SU-DHL-6 (cell line): ENCODE measurements around the gene ARHGAP8.

ENCODE experiments used
- H2AFZ ChIP-seq: fragments of 200-600 bp; sonication (generic); 2 replicates; pipeline ENCODE4 v1.6.1; 2014; ENCODE audit warnings: low read depth, mild to moderate bottlenecking, moderate library complexity, mixed read lengths, antibody characterized with exemption, low read length; ENCODE audit not compliant: severe bottlenecking
- H3F3A ChIP-seq: fragments of 200-600 bp; shearing (Covaris generic); 2 replicates; pipeline ENCODE4 v1.6.0; 2016; ENCODE audit warnings: antibody characterized with exemption, mild to moderate bottlenecking; ENCODE audit not compliant: insufficient read depth
- H3K27ac ChIP-seq: fragments of 200-600 bp; sonication (generic); 2 replicates; pipeline ENCODE4 v1.5.1; 2016; ENCODE audit warnings: low read depth, mild to moderate bottlenecking, low read length, moderate library complexity, mixed read lengths
- H3K27me3 ChIP-seq: fragments of 200-600 bp; sonication (generic), shearing (Covaris generic); 2 replicates; pipeline ENCODE4 v1.6.0; 2014; ENCODE audit warnings: mild to moderate bottlenecking, low read length
- H3K36me3 ChIP-seq: fragments of 200-600 bp; sonication (generic); 2 replicates; pipeline ENCODE4 v1.6.1; 2014; ENCODE audit warnings: mild to moderate bottlenecking, low read length, mixed read lengths
- H3K4me2 ChIP-seq: fragments of 300-600, 200-600 bp; shearing (Covaris generic), sonication (generic); 2 replicates; pipeline ENCODE4 v1.6.0; 2014; ENCODE audit warnings: low read length, low read depth, mild to moderate bottlenecking; ENCODE audit not compliant: poor library complexity, severe bottlenecking
- H3K4me3 ChIP-seq: fragments of 200-600 bp; sonication (generic); 2 replicates; pipeline ENCODE4 v1.5.1; 2014; ENCODE audit warnings: antibody characterized with exemption, low read length, mild to moderate bottlenecking, mixed read lengths; ENCODE audit not compliant: insufficient read depth, poor library complexity, severe bottlenecking
- H3K79me2 ChIP-seq: fragments of 200-600 bp; sonication (generic); 2 replicates; pipeline ENCODE4 v1.6.1; 2014; ENCODE audit warnings: mild to moderate bottlenecking, low read length, moderate library complexity; ENCODE audit not compliant: insufficient read depth
- H3K9ac ChIP-seq: fragments of 200-600 bp; sonication (generic); 2 replicates; pipeline ENCODE4 v1.7.0; 2014; ENCODE audit warnings: mild to moderate bottlenecking, low read length
- H3K9me2 ChIP-seq: fragments of 200-600 bp; sonication (generic); replicated peaks from 2 replicates; pipeline ENCODE4 v1.6.1; 2014; ENCODE audit warnings: low read length; ENCODE audit not compliant: insufficient read depth
- H3K9me3 ChIP-seq: fragments of 200-600 bp; sonication (generic); 2 replicates; pipeline ENCODE4 v1.6.1; 2014; ENCODE audit warnings: low read length, mixed read lengths; ENCODE audit not compliant: insufficient read depth
- H4K20me1 ChIP-seq: fragments of 200-600 bp; sonication (generic); 2 replicates; pipeline ENCODE4 v1.6.1; 2014; ENCODE audit warnings: low read depth, mild to moderate bottlenecking, antibody characterized with exemption, low read length, moderate library complexity, mixed read lengths
- CTCF ChIP-seq: fragments of 200-600 bp; sonication (generic); IDR thresholded peaks from one replicate; pipeline ENCODE4 v1.5.1; 2017; ENCODE audit warnings: antibody characterized with exemption, mild to moderate bottlenecking, low read length, moderate library complexity; ENCODE audit not compliant: insufficient read depth, poor library complexity, severe bottlenecking
- EZH2phosphoT487 ChIP-seq: fragments of 200-600 bp; sonication (generic), shearing (Covaris generic); conservative IDR thresholded peaks from 2 replicates; pipeline ENCODE4 v1.6.1; 2018; ENCODE audit warnings: mild to moderate bottlenecking, antibody characterized with exemption, low read length, moderate library complexity, mixed read lengths

The ARHGAP8 gene

GRCh38 chr22:44718418-44718817 lies 34.0 kb upstream of the ARHGAP8 start:
- Histone ChIP-seq H3K79me2 (no peaks in the 10 kb centered on the region), H3K9me3 (no peaks in the 10 kb centered on the region), H3K36me3 (no peaks in the 10 kb centered on the region), H2AFZ (no peak overlapping the region), H4K20me1 (no peaks in the 10 kb centered on the region), H3K4me2 (no peak overlapping the region), H3K27ac (no peak overlapping the region), H3K9ac (no peak overlapping the region), H3K4me3 (no peak overlapping the region), H3K9me2 (no peaks in the 10 kb centered on the region), H3K27me3 (no peaks in the 10 kb centered on the region), H3F3A (no peaks in the 10 kb centered on the region)
- TF ChIP-seq CTCF (no peak), EZH2phosphoT487 (no peak)

GRCh38 chr22:44719586-44720368 lies 32.6 kb upstream of the ARHGAP8 start:
- TF ChIP-seq CTCF (no peak), EZH2phosphoT487 (no peak)

GRCh38 chr22:44721213-44721612 lies 31.2 kb upstream of the ARHGAP8 start:
- Histone ChIP-seq H3K9ac (no peak overlapping the region), H3K9me3 (no peaks in the 10 kb centered on the region), H3K4me2 (no peak overlapping the region), H3K27ac (no peak overlapping the region), H3K9me2 (no peaks in the 10 kb centered on the region), H4K20me1 (no peaks in the 10 kb centered on the region), H3F3A (no peaks in the 10 kb centered on the region), H3K4me3 (no peak overlapping the region), H3K79me2 (no peaks in the 10 kb centered on the region), H2AFZ (no peak overlapping the region), H3K36me3 (no peaks in the 10 kb centered on the region), H3K27me3 (no peaks in the 10 kb centered on the region)
- TF ChIP-seq CTCF (no peak), EZH2phosphoT487 (no peak)

More at GRCh38 chr22:44719586-44720368, 32.6 kb upstream of the ARHGAP8 start:
- Histone ChIP-seq H3F3A (no peaks in the 10 kb centered on the region), H3K79me2 (no peaks in the 10 kb centered on the region), H3K9me3 (no peaks in the 10 kb centered on the region), H3K27me3 (no peaks in the 10 kb centered on the region), H3K9me2 (no peaks in the 10 kb centered on the region), H3K36me3 (no peaks in the 10 kb centered on the region), H3K9ac (no peak overlapping the region), H4K20me1 (no peaks in the 10 kb centered on the region), H3K4me2 (no peak overlapping the region), H3K4me3 (no peak overlapping the region), H3K27ac (no peak overlapping the region), H2AFZ (no peak overlapping the region)
